GM18520 (cell line): ENCODE results near the gene CEP162.
"Not testable (repeated sequence)": the region's sequence is repeated elsewhere in the genome, so short reads cannot be mapped to it uniquely, and the experiment has no call there.

Experiments
- ATAC-seq: cut with Tn5 transposase; IDR thresholded peaks from one replicate; pipeline ENCODE4 v1.9.1; 2021; ENCODE audit not compliant: unreplicated experiment

The CEP162 gene

DNA sequence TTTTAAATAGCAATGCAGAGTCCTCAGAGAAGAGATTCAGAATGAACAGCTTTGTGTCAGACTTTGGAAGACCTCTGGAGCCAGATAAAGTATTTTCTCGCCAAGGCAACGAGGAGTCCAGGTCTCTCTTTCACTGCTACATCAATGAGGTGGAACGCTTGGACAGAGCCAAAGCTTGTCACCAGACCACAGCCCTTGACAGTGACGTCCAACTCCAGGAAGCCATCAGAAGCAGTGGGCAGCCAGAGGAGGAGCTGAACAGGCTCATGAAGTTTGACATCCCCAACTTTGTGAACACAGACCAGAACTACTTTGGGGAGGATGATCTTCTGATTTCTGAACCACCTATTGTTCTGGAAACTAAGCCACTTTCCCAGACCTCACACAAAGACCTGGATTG lies 138.4 kb downstream of the CEP162 start:
- no peak for ATAC-seq

- ATAC-seq, result no peak
These were observed 140.7 kb downstream of the CEP162 start for GRCh38 chr6:84086545-84087429.

DNA sequence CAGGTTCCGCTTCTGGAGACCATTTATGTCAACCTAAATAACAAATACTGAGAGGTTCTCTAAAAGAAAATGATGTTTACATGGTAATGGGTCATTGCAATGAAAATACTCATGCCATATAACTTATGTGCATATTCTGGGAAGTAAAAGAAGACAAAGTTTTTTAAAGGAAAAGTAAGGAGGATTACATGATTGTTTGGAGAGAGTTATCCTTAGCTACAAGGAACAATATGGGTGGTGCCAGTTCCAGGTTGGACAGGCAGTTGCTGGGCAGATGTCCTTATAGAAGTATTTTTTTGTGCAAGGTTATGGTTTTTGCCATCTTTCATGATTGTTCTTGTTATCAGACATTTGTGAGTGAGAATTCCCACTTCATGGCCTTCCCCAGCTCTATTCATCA lies 141.4 kb downstream of the CEP162 start:
- ATAC-seq, result no peak

DNA sequence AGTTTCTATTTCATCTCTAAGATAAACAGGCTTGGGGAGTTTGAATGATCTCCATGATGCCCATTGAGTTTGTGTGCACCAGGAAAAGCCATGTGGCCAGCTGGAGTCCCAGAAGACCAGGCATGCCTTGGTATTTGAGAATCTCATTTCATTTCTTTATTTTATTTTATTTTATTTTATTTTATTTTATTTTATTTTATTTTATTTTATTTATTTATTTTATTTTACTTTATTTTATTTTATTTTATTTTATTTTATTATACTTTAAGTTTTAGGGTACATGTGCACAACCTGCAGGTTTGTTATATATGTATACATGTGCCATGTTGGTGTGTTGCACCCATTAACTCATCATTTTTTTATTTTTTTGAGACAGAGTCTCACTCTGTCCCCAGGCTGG lies 142.7 kb downstream of the CEP162 start:
- not testable (repeated sequence) for ATAC-seq

- ATAC-seq, result no peak
These were observed 144.7 kb downstream of the CEP162 start for GRCh38 chr6:84082689-84083265.

GRCh38 chr6:84081222-84081621 lies 146.2 kb downstream of the CEP162 start:
- ATAC-seq, result no peak

- ATAC-seq, result no peak
These were observed 149.1 kb downstream of the CEP162 start for GRCh38 chr6:84078335-84078734.

DNA sequence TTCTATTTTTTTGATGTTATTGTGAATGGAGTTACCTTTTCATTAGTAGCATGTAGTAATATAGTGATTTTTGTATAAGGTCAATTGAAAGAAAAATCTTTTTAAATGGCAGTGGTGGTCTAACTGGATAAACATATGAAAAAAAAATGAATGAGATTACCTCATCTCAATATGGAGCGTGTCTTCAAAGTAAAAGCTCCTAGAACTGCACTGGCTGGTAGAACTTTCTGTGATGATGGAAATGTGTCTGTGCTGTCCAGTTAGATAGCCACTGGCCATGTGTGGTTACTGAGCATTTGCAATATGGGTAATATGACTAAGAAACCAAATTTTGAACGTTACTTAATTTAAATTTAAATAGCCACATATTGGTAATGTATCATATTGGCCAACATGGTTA lies 149.8 kb downstream of the CEP162 start:
- ATAC-seq, result no peak

- ATAC-seq, result no peak
These were observed 152.3 kb downstream of the CEP162 start for GRCh38 chr6:84074988-84075781.
